Endodermal cell (in vitro differentiated cells): Measurements from ENCODE around the gene SART3. TPM values are rescaled to one million over a fixed set of nuclear protein-coding genes. Genes with fewer than 3 reads are reported as not detected.

Experiments
- DNase-seq: peaks from one replicate; pipeline ENCODE4 v3.0.0-alpha.2; 2017
- H3K27ac ChIP-seq: 2 replicates; pipeline ENCODE4 v1.5.1; 2013; ENCODE audit warnings: mild to moderate bottlenecking, low read depth, low read length, moderate library complexity
- H3K27me3 ChIP-seq: 2 replicates; pipeline ENCODE4 v1.6.1; 2013; ENCODE audit warnings: mild to moderate bottlenecking, low read length, moderate library complexity; ENCODE audit not compliant: insufficient read depth, control insufficient read depth, poor library complexity, severe bottlenecking
- H3K36me3 ChIP-seq: 2 replicates; pipeline ENCODE4 v1.7.0; 2013; ENCODE audit warnings: mild to moderate bottlenecking, low read length, moderate library complexity; ENCODE audit not compliant: control insufficient read depth, insufficient read depth
- H3K4me1 ChIP-seq: one replicate; pipeline ENCODE4 v1.7.0; 2013; ENCODE audit warnings: low read length; ENCODE audit not compliant: control insufficient read depth, insufficient read depth
- H3K4me3 ChIP-seq: 2 replicates; pipeline ENCODE4 v1.5.1; 2013; ENCODE audit warnings: mild to moderate bottlenecking, low read length, moderate library complexity
- H3K9ac ChIP-seq: 2 replicates; pipeline ENCODE4 v1.6.1; 2013; ENCODE audit warnings: mild to moderate bottlenecking, low read length, moderate library complexity; ENCODE audit not compliant: poor library complexity, severe bottlenecking; ENCODE audit errors: extremely low read depth
- H3K9me3 ChIP-seq: 2 replicates; pipeline ENCODE4 v1.6.1; 2013; ENCODE audit warnings: mild to moderate bottlenecking, low read length, moderate library complexity; ENCODE audit not compliant: control insufficient read depth
- H3K27ac Mint-ChIP-seq: 2 replicates; pipeline ENCODE4 v1.8.0; 2020; ENCODE audit warnings: mixed read lengths
- H3K27me3 Mint-ChIP-seq: 2 replicates; pipeline ENCODE4 v1.8.0; 2021; ENCODE audit warnings: mild to moderate bottlenecking, mixed read lengths; ENCODE audit not compliant: insufficient read depth
- H3K36me3 Mint-ChIP-seq: 2 replicates; pipeline ENCODE4 v1.8.0; 2020; ENCODE audit warnings: low read depth, mixed read lengths
- H3K4me1 Mint-ChIP-seq: 2 replicates; pipeline ENCODE4 v1.8.0; 2020; ENCODE audit warnings: mixed read lengths
- H3K4me3 Mint-ChIP-seq: 2 replicates; pipeline ENCODE4 v1.8.0; 2020; ENCODE audit warnings: mild to moderate bottlenecking, moderate library complexity, mixed read lengths
- H3K9me3 Mint-ChIP-seq: 2 replicates; pipeline ENCODE4 v1.8.0; 2020; ENCODE audit warnings: mild to moderate bottlenecking, mixed read lengths
- CTCF ChIP-seq: fragments of 200-600 bp; sonication (generic); conservative IDR thresholded peaks from 2 replicates; pipeline ENCODE4 v1.5.0; 2021; ENCODE audit warnings: antibody characterized with exemption, mild to moderate bottlenecking
- WGBS, 2 experiments: methylation state at CpG; one replicate each; pipeline versions ENCODE4 v1.1.5 to v1.1.7; 2013; ENCODE audit warnings: missing lambda C conversion rate in 2 of 2, mixed read lengths in 1 of 2; ENCODE audit not compliant: insufficient coverage in 1 of 2, insufficient read length in 1 of 2; 5-methylcytosine and 5-hydroxymethylcytosine counted together
- total RNA-seq, 2 donors: library from RNA; stranded (reverse); fragmentation: NEBNext Ultra II Directional in 1 of 2; extraction: Animal tissue kit (Norgen Biotek cat#: 25700) in 1 of 2; gene quantifications; 2 replicates in 1 of 2; 3 replicates in 1 of 2; pipeline ENCODE4 v1.2.1, GENCODE V29; 2021

SART3 gene
- total RNA-seq, 2 donors from 2014 or later = 83.5 to 86.2 TPM

- peak; percentile 50 for DNase-seq
These were observed 34.3 kb downstream of the SART3 start for GRCh38 chr12:108526482-108527165.

DNA sequence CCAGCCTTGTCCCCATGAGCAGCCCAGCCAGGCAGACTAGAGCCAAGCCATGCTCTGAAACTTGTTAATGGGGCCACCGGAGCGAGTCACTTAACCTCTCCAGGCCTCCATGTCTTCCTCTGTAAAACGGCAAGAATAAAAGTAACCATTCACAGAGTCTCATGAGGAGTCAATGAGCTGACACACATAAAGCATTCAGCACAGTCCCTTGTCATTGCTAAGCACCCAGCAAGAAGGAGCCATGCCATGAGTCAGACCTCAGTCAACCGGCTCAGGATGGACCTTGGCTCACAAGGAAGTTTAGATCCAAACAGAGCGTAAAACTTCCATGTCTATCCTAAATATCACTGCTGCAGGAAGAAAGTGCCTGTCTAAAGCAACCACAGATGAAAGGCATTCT is 35.3 kb downstream of the SART3 start:
- Histone ChIP-seq H3K9ac (no peak overlapping the region), H3K27me3 (no peaks in the 10 kb centered on the region), H3K27ac (no peak overlapping the region), H3K4me1 (no peaks in the 10 kb centered on the region), H3K36me3 (peaks cover 87% of the 10 kb centered on the region), H3K4me3 (no peak overlapping the region), H3K9me3 (no peaks in the 10 kb centered on the region)
- Mint-ChIP-seq H3K36me3 (peaks cover 89% of the 10 kb centered on the region), H3K4me1 (no peaks in the 10 kb centered on the region), H3K9me3 (no peaks in the 10 kb centered on the region), H3K4me3 (no peak overlapping the region), H3K27ac (no peak overlapping the region), H3K27me3 (no peaks in the 10 kb centered on the region)
- 85 to 86% methylated on average over 5 of the region's 5 CpGs for WGBS, 2 experiments
- TF ChIP-seq CTCF = no peak
- no peak for DNase-seq

More at GRCh38 chr12:108526482-108527165, 34.3 kb downstream of the SART3 start:
- WGBS, 2 experiments = 92% methylated on average over 4 to 10 of the region's 10 CpGs
- H3K27ac ChIP-seq = peak overlapping the region; percentile 62
- peak; percentile 21 for TF ChIP-seq CTCF
- no peaks in the 10 kb centered on the region for H3K27me3 ChIP-seq
- peaks cover 87% of the 10 kb centered on the region for H3K36me3 ChIP-seq
- peaks cover 89% of the 10 kb centered on the region for H3K36me3 Mint-ChIP-seq
- H3K27ac Mint-ChIP-seq = no peak overlapping the region
- H3K4me1 Mint-ChIP-seq = no peaks in the 10 kb centered on the region
- no peaks in the 10 kb centered on the region for H3K4me1 ChIP-seq
- H3K27me3 Mint-ChIP-seq = no peaks in the 10 kb centered on the region
- H3K4me3 Mint-ChIP-seq = no peak overlapping the region
- H3K9me3 Mint-ChIP-seq = no peaks in the 10 kb centered on the region
- no peak overlapping the region for H3K4me3 ChIP-seq
- H3K9me3 ChIP-seq = no peaks in the 10 kb centered on the region
- no peak overlapping the region for H3K9ac ChIP-seq

DNA sequence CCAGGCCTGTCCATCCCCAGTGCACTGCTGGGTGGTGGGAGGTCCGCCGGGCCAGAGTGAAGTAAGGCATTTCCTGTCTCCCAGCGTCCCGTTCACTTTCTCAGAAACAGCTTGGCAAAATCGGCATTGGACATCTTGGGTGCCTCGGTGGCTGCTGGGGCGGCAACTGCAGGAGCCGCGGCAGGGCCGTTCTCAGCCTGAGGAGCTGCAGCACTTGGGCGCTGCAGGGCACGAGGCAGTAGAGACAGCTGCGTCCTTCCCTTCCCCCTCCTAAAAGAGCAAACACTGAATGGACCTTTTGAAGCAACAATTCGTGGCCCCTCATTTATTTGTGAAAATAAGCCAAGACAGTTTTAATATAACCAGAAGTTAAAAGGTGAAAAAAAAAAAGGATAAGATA is 37.6 kb downstream of the SART3 start:
- no peaks in the 10 kb centered on the region for H3K27me3 Mint-ChIP-seq
- no peak overlapping the region for H3K27ac Mint-ChIP-seq
- H3K9me3 Mint-ChIP-seq = no peaks in the 10 kb centered on the region
- no peaks in the 10 kb centered on the region for H3K4me1 ChIP-seq
- no peaks in the 10 kb centered on the region for H3K27me3 ChIP-seq
- no peak for DNase-seq
- WGBS, 2 experiments = 95 to 98% methylated on average over 6 to 14 of the region's 14 CpGs
- no peak for TF ChIP-seq CTCF
- peaks cover 94% of the 10 kb centered on the region for H3K36me3 ChIP-seq
- H3K9ac ChIP-seq = no peak overlapping the region
- H3K4me3 Mint-ChIP-seq = no peak overlapping the region
- H3K9me3 ChIP-seq = no peaks in the 10 kb centered on the region
- H3K4me1 Mint-ChIP-seq = no peaks in the 10 kb centered on the region
- H3K36me3 Mint-ChIP-seq = peaks cover 82% of the 10 kb centered on the region
- no peak overlapping the region for H3K27ac ChIP-seq
- no peak overlapping the region for H3K4me3 ChIP-seq
